Gastrocnemius medialis (tissue), 4 donors: ENCODE measurements around the gene NCR3LG1. TPM values are rescaled to one million over a fixed set of nuclear protein-coding genes. Genes with fewer than 3 reads are reported as not detected.

Experiments
- ATAC-seq, 2 donors: fragments of 150-250 bp; one replicate each; pipeline ENCODE4 v1.9.1; 2016
- DNase-seq, 2 donors: peaks; one replicate each; pipeline ENCODE4 v3.0.0-alpha.2; 2019
- H3K27ac ChIP-seq, 4 donors: fragments of 200-600 bp; sonication (generic); 1 replicate in 1 of 4; 2 replicates in 3 of 4; pipeline ENCODE4 v1.5.1; 2016 to 2018; ENCODE audit warnings: mild to moderate bottlenecking in 2 of 4, moderate library complexity in 1 of 4
- H3K27me3 ChIP-seq, 3 donors: fragments of 200-600 bp; sonication (generic) in 2 of 3; 1 replicate in 1 of 3; 2 replicates in 2 of 3; pipeline versions ENCODE4 v1.5.1 to v1.6.0; 2016 to 2019; ENCODE audit warnings: mild to moderate bottlenecking in 1 of 3, moderate library complexity in 1 of 3
- H3K36me3 ChIP-seq, 2 donors: fragments of 200-600 bp; sonication (generic) in 1 of 2; one replicate each; pipeline ENCODE4 v1.5.1; 2017 to 2018
- H3K4me1 ChIP-seq, 2 donors: fragments of 200-600 bp; sonication (generic) in 1 of 2; one replicate each; pipeline ENCODE4 v1.5.1; 2016 to 2017; ENCODE audit warnings: mild to moderate bottlenecking in 2 of 2
- H3K4me3 ChIP-seq, 4 donors: fragments of 200-600 bp; sonication (generic) in 3 of 4; 1 replicate in 1 of 4; 2 replicates in 3 of 4; pipeline ENCODE4 v1.5.1; 2016 to 2019; ENCODE audit warnings: mild to moderate bottlenecking in 2 of 4
- H3K9me3 ChIP-seq, 3 donors: fragments of 200-600 bp; sonication (generic) in 2 of 3; 1 replicate in 1 of 3; 2 replicates in 2 of 3; pipeline ENCODE4 v1.5.1; 2016 to 2019
- POLR2A ChIP-seq, 2 donors: fragments of 450-650 bp; IDR thresholded peaks; one replicate each; pipeline ENCODE4 v1.6.1; 2017; ENCODE audit warnings: antibody characterized with exemption in 2 of 2, mild to moderate bottlenecking in 2 of 2, moderate library complexity in 2 of 2
- in situ Hi-C, 4 donors: fragments of 200-750 bp; cut with MboI; loops; one replicate each; pipeline versions ENCODE4 v1.15.0 to v1.8.0; 2017; ENCODE audit warnings: low sequenced_read_pairs in 4 of 4
- intact Hi-C: fragments of 100-400 bp; cut with DNase I; formaldehyde crosslinking; loops from one replicate; pipeline ENCODE4 v1.15.1; 2023; ENCODE audit warnings: low total_unique reads
- total RNA-seq, 4 donors: library from RNA; depleted of rRNA; stranded (reverse); fragments of >200 nt; gene quantifications; one replicate each; pipeline versions ENCODE4 v1.1.0 to v1.2.3, GENCODE V29; 2016
- TF ChIP-seq, protein P1 (sequence below), 5 experiments: fragments of 450-650 bp in 3 of 5; fragments of 200-600 bp in 2 of 5; sonication (generic) in 2 of 5; IDR thresholded peaks in 4 of 5; conservative IDR thresholded peaks in 1 of 5; 1 replicate in 4 of 5; 2 replicates in 1 of 5; pipeline ENCODE4 v1.5.1; 2016 to 2019; ENCODE audit warnings: antibody characterized with exemption in 5 of 5, mild to moderate bottlenecking in 3 of 5, moderate library complexity in 3 of 5

NCR3LG1 gene
- total RNA-seq, 4 donors from 2014 or later, result 0.07 to 0.95 (median 0.38) TPM

DNA sequence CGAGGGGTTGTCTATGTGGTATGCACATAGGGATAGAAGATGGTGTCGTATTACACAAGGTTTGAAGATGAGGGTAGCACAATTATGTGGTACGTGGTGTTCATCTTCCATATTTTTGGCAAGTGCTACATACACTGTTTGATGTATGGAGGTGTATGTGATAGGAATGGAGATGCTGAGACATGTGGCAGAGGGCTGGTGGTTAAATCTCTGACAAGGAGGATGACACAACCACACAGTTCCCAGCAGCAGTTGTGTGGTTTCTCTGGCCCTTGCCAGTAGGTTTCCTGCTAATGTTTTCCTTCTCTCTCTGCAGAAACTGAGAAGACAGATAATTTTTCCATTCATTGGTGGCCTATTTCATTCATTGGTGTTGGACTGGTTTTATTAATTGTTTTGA lies 17.0 kb downstream of the NCR3LG1 start:
- Histone ChIP-seq H3K27ac (no peak overlapping the region), H3K9me3 (peaks cover 0 to 14% (median 4%) of the 10 kb centered on the region in 3 donors), H3K36me3 (peaks cover 0 to 40% of the 10 kb centered on the region in 2 donors), H3K4me1 (peaks cover 0 to 9% of the 10 kb centered on the region in 2 donors), H3K27me3 (no peaks in the 10 kb centered on the region), H3K4me3 (no peak overlapping the region)
- intact Hi-C loops (no loop called here), in situ Hi-C loops (no loop called here)
- DNase-seq (no peak), ATAC-seq (no peak)
- no peak for TF ChIP-seq POLR2A (IDR thresholded peaks at IDR 0.05)
- TF ChIP-seq, protein P1, sequence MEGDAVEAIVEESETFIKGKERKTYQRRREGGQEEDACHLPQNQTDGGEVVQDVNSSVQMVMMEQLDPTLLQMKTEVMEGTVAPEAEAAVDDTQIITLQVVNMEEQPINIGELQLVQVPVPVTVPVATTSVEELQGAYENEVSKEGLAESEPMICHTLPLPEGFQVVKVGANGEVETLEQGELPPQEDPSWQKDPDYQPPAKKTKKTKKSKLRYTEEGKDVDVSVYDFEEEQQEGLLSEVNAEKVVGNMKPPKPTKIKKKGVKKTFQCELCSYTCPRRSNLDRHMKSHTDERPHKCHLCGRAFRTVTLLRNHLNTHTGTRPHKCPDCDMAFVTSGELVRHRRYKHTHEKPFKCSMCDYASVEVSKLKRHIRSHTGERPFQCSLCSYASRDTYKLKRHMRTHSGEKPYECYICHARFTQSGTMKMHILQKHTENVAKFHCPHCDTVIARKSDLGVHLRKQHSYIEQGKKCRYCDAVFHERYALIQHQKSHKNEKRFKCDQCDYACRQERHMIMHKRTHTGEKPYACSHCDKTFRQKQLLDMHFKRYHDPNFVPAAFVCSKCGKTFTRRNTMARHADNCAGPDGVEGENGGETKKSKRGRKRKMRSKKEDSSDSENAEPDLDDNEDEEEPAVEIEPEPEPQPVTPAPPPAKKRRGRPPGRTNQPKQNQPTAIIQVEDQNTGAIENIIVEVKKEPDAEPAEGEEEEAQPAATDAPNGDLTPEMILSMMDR (IDR thresholded peaks at IDR 0.05 in 4 of 5, conservative IDR thresholded peaks at IDR 0.05 in 1 of 5), result no peak

- ATAC-seq (no peak), DNase-seq (no peak)
- Histone ChIP-seq H3K36me3 (peaks cover 0 to 40% of the 10 kb centered on the region in 2 donors), H3K4me1 (peaks cover 0 to 10% of the 10 kb centered on the region in 2 donors), H3K9me3 (peaks cover 0 to 14% (median 4%) of the 10 kb centered on the region in 3 donors), H3K27ac (no peak overlapping the region), H3K27me3 (no peaks in the 10 kb centered on the region), H3K4me3 (no peak overlapping the region)
- in situ Hi-C loops, result no loop called here
- intact Hi-C loops, result no loop called here
- TF ChIP-seq, protein P1 (IDR thresholded peaks at IDR 0.05 in 4 of 5, conservative IDR thresholded peaks at IDR 0.05 in 1 of 5), result no peak
- no peak for TF ChIP-seq POLR2A (IDR thresholded peaks at IDR 0.05)
Measured at GRCh38 chr11:17369094-17369493, 17.5 kb downstream of the NCR3LG1 start.

- H3K36me3 ChIP-seq, result peaks cover 0 to 40% of the 10 kb centered on the region in 2 donors
- no peak overlapping the region for H3K27ac ChIP-seq
- DNase-seq (no peak), ATAC-seq (no peak)
- peaks cover 0 to 14% (median 4%) of the 10 kb centered on the region in 3 donors for H3K9me3 ChIP-seq
- in situ Hi-C loops, result no loop called here
- peaks cover 6 to 17% of the 10 kb centered on the region in 2 donors for H3K4me1 ChIP-seq
- no peaks in the 10 kb centered on the region for H3K27me3 ChIP-seq
- H3K4me3 ChIP-seq, result no peak overlapping the region
- intact Hi-C loops, result no loop called here
- TF ChIP-seq, protein P1 (IDR thresholded peaks at IDR 0.05 in 4 of 5, conservative IDR thresholded peaks at IDR 0.05 in 1 of 5), result no peak
- no peak for TF ChIP-seq POLR2A (IDR thresholded peaks at IDR 0.05)
Measured at GRCh38 chr11:17369684-17370243, 18.2 kb downstream of the NCR3LG1 start.

DNA sequence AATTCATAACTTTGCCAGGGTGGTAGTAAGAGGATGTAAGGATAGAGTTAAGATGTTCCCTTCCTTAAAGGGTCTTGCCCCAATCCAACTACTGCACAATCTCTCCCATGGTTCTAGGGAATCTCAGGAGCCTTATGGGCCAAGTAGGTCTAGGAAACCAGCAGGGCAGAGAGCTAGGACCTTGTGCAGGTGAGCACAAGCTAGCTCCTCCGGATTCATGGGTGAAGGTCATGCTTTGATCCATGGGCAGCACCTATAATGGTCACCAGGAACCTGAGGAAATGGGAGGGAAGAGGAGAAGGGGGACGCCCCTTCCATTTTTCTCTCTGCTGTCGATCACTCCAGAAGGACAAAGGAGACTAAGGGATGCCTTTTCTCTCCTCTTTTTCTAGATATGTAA lies 20.0 kb downstream of the NCR3LG1 start:
- in situ Hi-C loops, result no loop called here
- intact Hi-C loops, result no loop called here
- no peaks in the 10 kb centered on the region for H3K27me3 ChIP-seq
- no peak for TF ChIP-seq POLR2A (IDR thresholded peaks at IDR 0.05)
- TF ChIP-seq, protein P1 (IDR thresholded peaks at IDR 0.05 in 4 of 5, conservative IDR thresholded peaks at IDR 0.05 in 1 of 5), result no peak
- H3K4me3 ChIP-seq, result no peak overlapping the region
- DNase-seq, result no peak
- peaks cover 0 to 14% (median 4%) of the 10 kb centered on the region in 3 donors for H3K9me3 ChIP-seq
- ATAC-seq, result no peak
- peaks cover 13 to 24% of the 10 kb centered on the region in 2 donors for H3K4me1 ChIP-seq
- H3K27ac ChIP-seq, result no peak overlapping the region
- peaks cover 0 to 29% of the 10 kb centered on the region in 2 donors for H3K36me3 ChIP-seq
